ENCODE measurements around the gene MCF2L2.
A peak's percentile ranks its signal among the peaks of the same experiment; 100 is the strongest.
"Not testable (repeated sequence)": the region's sequence is repeated elsewhere in the genome, so short reads cannot be mapped to it uniquely, and the experiment has no call there.

MCF2L2 gene

DNA sequence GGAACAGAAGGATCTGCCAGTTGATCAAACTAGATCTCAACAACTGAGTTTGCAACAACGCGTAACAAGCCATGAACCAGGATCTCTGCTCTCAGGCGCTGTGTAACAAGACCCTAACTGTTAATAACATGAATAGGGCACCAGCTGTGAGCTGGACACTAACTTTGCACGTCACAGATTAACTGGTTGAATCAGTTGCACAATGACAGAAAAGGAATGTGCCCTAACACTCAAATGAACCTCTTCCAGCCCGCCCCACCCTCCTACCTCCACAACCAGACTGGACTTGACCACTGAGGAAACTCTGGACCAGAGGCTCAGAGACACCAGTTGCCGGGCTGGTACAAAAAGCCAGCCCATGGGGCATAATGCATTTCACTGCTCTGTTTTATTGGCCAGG lies 34.3 kb downstream of the MCF2L2 start:
- FAIRE-seq, result no peak

DNA sequence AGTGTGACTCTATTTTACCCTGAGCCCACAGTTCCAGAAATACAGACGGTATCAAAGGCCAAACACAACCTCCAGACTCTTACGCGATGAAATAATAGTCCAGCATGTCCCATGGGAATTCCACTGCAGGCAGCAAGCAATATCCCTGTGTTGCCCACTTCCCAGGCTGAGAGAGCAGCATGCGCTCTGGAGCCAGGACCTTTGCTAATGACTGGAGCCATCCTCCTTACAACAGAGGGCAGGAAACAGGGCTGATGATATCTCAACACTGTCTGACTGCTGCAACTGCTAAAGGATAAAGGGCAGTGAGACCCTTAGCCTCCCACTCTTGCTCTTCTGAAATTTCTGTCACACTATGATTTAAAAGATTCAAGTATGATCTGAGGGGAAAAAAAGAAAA lies 34.8 kb downstream of the MCF2L2 start:
- FAIRE-seq, result no peak

DNA sequence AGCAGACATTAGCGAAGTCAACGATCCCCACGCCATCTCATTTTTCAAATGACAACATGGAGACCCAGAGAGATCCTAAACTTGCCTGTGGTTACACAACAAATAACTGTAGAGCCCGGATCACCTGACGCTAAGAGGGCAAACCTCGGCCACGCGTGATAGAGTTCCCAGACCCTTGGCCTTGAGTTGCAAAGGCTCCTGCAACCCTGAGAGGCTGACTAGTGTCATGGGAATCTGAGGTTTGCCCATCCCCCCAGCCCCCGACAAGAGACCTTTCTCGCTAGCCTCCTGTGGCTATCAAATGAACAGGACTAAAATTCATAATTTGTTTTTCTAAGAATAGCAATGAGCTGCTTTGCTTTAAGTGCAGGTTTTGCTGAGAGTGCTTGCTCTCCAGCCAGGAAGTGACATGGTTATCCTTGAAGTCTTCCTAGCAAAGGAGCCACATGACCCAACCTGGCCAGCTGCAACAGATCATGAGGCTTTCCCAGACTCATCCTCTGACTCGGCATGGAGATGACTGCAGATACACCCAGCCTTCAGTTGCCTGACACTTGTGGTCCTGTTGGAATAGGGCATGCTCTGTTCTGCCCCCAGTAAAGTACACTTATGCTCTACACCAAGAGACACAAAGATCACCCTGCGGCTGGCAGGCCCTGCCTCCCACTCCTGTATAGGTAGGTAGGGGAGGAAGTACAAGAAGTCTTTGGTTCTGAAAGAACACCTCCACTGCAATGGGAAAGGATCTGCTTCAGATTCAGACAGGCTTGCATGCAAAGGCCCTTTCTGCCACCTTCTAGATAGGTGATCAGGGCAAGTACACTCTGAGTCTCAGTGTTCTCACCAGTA lies 36.0 kb downstream of the MCF2L2 start:
- FAIRE-seq, result peak; percentile 97

DNA sequence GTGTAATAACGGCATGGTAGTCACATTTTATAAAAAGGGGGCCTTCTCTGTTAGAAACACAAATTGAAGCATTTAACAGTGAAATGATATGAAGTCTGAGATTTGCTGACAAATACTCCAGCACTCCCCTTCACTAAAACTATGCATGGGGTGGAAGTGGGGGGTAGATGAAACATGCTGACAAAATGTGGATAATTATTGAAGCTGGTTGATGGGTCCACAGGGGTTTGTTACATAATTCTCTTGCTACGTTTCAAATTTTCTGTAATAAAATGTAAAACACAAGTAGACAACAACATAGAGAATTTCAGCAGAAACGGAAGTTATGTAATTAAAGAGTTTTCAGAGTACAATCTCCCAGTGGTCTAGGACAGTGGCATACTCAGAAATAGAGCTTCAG lies 37.0 kb downstream of the MCF2L2 start:
- no peak for FAIRE-seq

DNA sequence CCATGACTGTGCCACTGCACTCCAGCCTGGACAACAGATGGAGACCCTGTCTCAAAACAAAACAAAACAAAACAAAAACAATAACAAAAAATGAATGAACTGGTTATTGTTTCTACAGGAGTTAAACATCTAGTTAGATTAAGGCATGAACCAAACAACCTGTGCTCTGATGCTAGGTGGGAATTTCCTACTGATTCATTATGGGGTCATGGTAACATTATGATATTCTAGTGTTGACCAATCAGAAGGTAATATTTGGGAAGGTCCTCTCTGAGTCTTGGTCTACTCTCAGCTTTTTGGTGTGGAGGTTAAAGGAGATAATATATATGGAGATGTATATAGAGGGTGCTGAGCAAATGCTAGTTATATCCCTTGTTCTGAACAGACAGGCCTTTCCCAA lies 37.6 kb downstream of the MCF2L2 start:
- FAIRE-seq, result no peak

DNA sequence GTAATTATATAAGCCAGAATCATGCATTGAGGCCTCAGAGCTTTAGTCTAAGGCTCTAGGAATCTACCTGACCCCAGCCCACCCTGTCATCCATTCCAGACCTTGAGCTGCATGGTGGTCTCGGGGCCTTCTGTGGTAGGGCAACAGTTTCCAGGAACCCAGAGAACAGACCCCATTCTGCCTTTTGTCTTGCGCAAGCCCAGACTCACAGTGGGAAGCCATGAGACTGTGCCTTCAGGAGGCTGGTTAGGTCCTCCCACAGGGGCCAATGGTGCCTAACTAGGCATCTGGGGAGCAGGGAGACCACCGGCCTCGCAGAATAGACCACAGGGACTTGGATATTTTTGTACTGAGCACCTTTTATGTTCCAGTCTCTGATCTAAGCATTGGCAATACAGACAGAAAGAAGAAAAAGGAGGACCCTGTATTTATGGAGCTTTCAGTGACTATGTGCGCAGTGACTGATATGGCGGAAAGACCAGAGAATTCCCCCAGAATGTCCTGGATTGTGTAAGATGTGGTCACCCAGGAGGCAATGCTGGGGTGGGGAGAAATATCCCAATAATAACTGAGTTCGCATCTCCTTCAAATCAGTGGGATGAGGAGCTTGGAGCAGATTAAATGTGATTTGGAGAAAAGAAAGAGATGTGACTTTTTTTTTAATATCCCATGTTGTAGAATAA lies 40.1 kb downstream of the MCF2L2 start:
- no peak for FAIRE-seq

DNA sequence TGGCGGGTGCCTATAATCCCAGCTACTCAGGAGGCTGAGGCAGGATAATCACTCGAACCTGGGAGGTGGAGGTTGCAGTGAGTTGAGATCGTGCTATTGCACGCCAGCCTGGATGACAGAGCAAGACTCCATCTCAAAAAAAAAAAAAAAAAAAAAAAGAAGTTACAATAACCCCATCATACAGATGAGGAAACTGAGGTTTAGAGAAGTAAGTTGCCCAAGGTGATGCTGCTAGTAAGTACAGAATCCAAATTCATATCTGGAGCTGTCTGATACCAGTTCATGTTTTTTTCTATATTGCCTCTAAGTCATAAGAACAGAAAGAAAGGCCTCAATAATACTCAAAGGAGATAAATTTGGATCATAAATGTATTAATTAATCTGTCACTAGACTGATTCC lies 40.6 kb downstream of the MCF2L2 start:
- no peak for FAIRE-seq

DNA sequence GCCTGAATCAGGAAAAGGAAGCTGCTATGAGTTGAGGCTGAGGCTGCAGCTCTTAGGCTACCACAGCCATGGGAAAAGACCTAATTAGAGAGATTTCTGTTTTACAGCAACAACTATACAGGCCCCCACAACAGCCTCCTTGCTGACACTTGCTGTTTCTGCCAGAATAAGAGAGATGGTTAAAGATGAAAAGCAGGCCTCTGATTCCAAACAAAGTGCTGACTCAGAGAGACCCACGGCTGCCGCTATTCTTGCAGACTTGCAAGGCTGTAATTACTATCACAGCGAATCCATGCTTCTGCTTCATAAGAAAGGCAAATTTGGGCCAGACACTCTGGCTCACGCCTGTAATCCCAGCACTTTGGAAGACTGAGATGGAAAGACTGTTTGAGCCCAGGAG lies 41.8 kb downstream of the MCF2L2 start:
- no peak for FAIRE-seq

DNA sequence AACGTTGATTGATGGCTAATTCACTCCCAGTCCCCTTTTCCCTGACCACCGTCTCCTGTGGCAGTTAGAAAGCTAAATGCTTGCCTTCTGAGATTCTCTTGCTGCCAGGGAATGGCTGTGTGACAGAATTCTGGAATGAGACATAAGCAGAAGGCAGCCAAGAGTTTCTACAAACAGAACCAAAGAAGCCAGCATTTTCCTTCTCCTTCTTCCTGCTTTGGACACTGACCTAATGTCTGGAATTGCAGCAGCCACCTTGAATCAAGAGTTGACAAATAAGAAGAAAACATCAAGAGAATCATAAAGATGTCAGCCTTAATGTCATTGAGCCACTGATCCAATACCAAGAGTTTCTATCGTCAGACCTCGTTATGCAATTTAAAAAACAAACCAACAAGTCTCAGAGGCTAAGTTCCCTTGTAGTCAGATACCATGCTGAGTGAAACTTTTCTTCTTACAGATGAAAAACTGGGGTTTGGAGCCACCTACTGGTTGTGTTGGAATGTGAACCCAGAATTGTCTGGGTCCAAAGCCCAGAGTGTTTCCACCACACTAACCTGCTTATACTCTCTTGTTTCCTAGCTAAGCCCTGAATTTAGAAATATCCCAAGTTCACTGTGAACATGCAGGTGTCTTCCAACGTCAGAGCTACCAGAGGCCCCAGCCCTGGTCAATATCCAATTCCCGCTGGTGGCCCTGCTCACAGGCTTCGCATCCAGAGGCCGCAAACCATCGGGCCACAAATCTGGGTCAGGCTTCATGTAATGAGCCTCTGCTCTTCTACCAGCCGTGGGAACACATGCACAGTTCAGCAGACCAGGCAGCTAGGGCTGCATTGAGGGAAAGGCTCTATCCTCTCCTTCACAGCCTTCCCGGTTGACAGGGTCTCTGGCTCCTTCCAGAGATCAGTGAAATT lies 42.5 kb downstream of the MCF2L2 start:
- FAIRE-seq, result peak; percentile 96

DNA sequence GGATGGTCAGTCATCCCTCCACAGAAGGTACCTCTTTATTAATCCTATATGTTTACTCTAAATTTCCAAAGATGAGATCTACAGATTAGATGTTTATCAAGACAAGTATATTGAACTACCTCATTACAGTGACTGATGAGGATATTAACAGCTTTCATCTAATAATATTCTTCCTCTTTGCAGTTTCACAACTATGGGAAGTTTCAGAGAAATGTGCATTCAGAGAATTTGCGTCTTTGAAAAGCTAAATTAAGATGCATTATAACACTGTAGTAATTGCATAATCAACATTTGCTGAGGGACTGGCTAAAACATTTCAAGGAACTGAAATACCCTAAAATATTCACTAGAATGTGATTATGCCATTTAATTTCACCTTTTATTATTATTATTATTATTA lies 46.7 kb downstream of the MCF2L2 start:
- FAIRE-seq, result no peak

DNA sequence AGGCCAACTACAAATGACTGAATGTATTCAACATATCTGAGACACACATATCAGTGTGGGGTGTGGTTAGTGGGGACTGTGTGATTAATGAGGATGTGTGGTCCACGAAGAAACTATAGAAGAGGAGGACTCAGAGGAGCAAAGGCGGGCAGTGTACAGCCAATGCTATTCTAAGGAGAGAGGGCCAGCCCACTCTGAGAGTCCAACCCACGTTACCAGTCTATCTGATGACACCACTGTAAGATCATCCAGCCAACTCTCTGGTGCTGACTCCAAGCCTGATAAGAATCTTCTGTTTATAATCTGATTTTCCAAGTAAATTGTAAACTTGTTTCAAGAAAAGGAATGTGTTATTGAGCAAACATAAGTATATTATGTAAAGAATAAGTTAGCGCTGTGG lies 47.2 kb downstream of the MCF2L2 start:
- FAIRE-seq, result no peak

DNA sequence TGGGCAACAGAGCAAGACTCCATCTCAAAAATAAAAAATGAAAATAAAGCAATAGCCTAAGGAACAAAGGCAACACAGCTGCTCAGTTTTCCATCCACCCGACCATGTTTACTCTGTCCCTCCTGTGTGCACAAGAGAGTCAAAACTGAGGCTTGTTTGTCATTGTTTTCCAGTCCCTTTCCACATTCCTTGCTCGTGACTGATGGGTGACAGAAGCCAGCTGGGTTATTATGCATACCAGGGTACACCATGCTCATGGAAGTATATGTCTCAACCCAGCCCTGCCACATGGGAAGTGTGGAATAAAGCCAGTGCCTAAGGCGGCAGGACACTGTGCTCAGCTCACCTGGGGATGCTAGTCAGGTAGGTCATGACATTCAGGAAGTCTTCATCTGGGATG lies 49.5 kb downstream of the MCF2L2 start:
- no peak for FAIRE-seq

DNA sequence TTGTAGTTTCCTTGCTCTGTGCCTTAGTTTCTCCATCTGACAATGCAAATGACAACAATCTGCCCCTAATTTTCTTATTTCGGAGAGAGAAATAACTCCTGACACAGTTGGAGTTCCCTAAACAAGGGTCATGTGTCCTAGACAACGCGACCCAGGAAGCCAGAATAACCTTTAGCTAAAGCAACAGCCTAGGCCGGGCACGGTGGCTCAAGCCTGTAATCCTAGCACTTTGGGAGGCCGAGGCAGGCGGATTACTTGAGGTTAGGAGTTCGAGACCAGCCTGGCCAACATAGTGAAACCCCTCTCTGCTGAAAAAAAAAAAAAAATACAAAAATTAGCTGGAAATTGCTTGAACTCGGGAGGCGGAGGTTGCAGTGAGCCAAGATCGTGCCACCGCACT lies 49.9 kb downstream of the MCF2L2 start:
- FAIRE-seq, result no peak

DNA sequence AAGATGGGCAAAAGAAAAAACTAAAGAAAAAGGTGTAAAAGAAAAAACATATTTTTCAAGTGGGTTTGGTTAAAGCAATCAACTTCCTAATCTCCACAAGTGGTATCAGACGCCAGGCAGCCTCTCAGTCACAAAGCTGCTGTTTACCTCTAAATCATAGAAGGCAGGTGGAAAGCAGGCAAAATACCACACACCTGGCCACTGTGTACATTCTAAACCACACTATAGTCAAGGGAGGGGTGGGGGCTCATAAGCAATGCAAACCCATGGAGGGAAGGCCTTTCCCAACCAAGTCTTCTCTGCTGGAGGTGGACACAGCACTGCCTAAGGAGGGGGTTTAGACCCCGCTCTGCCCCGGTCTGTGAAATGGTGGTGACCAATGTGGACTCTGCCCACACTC lies 50.4 kb downstream of the MCF2L2 start:
- no peak for FAIRE-seq

DNA sequence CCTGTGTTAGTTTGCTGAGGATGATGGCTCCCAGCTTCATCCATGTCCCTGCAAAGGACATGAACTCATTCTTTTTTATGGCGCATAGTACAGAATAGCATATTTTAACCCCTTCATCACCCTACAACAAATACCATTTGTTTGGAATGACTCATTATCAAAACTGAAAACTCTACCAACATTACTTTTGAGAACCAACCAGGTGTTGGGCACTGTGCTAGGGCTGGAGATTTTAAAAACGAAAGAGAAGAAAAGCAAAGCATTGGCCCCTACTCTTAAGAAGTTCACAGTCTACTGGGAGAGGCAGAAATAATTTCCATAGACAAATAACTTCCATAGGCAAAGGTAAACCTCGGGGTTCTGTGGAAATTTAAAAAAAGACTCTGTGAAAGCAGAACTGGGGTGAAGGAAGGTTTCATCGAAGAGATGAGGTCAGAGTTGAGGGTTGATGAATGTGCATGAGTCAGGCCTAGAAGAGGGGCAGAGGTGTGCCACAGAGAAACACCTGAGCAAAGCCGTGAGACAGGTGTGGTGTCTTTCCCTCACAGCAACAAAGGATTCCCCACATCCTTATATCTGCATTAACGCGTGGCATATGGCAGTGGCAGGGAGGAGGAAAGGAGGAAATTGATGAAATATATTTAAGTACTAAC lies 51.0 kb downstream of the MCF2L2 start:
- FAIRE-seq, result no peak

DNA sequence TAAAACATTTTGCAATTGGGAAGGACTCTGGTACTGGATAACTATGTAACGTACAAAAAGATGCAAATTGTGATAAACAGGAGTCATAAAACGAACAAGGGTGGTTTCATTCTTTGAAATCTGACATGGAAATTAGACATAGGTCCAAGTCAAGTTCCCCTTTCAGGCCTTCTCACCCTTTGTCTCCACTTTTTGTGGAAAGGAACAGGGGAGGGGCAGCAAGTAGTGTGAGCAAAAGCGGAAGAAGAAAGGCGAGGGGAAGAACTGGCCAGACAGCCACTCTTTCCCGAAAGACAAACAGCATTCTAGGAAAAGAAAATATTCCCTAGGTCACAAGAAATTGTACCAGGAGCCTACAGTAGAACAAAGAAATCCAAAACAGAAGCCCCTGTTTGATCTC lies 52.6 kb downstream of the MCF2L2 start:
- FAIRE-seq, result no peak

DNA sequence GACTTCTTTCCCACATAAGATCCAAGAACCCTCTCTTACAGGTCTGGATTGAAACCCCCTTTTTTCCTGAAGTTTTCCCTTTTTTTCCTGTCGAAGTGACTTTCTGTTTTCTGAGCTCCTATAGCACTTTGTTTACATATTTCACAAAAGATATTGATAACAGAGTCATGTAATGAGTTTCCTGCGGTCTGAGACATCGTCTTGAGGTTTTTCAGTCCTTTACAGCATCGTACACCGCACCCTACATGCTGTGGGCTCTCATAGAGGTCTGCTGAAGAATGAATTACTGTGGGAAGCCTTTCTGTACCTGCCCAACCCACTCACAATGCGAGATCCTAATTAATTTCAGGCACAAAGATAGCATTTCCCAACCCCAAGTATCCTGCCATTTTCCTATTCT lies 53.1 kb downstream of the MCF2L2 start:
- no peak for FAIRE-seq

DNA sequence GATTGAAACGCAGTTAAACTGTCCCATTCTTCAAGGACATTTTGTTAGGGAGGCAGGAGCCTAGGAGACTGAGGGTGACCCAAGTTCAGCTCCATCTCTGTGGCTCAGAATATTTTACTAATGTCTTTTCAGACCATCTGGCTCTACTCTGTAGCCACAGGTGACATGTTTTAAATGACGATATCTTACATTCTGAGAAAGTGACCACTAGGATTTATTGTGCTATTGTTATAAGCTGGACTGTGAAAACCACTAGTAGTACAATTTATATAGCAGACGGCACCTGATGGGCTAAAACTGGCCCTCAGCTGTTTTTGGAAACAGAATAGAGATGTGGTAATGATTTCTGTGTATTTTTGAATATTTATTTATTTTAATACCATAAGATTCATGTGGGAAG lies 55.5 kb downstream of the MCF2L2 start:
- no peak for FAIRE-seq

DNA sequence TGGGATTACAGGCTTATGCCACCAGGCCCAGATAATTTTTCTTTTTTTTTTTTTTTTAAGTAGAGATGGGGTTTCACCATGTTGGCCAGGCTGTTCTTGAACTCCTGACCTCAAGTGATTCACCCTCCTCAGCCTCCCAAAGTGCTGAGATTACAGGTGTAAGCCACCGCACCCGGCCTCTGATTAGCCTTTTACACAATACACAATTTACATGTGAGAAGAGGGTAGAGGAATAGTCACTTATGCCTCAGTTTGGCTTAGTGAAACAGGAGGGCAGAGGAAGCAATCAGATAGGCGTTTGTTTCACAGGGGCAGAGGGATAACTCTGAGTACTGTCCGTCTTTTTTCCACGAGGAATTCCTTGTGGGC lies 56.8 kb downstream of the MCF2L2 start:
- FAIRE-seq, result not testable (repeated sequence)

DNA sequence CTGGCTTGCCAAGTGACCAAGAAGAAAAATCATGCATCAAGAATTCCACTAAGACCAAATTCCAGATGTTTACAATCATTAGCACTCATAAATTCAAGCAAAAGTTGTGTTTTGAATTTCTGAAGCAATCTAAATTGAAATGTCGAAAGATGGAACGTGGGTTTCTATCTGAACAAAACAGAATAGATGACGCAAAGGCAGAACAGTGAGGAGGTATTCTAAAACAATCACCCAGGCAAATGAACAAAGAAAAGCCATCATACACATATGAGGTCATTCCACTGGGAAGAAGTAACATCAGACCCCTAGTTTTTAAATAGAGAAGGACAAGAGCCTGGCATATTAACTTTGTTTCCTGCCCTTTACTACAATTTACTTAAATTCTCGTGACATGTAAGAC lies 58.0 kb downstream of the MCF2L2 start:
- no peak for FAIRE-seq

DNA sequence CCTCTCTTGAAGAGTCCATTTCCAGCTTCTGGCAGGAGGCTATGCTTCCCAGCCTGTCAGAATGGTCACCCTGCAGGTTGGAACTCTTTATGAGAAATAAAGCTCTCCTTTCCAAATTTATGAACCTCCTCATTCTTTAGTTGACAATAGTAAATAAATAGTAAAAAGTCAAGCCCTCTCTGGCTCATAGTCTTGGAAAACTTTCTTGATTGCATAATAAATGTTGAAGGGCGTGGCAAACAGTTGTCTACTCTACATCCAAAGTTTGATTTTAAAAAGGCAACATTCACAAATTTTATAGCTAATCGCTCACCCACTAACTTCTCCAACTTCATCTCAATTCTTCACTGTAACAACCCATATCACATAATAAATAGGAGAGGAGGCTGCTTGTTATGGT lies 58.8 kb downstream of the MCF2L2 start:
- FAIRE-seq, result no peak

DNA sequence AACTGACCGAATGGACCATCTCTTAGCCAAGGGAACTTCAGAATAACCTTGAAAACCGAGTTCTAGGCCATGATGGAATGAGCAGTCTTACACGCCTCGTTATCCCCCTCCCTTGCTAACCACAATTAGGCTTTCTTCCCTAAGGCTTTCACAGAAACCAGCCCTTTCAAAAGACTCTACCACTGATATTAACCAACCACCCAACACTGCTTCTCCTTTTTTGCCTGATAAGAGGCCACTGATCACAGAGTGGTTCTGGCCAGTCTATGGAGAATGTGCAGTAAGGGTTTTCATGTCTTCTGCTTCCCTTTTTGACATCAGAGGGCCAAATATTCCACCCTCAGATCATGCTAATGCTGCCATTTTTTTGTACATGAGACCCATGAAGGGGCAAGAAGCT lies 59.3 kb downstream of the MCF2L2 start:
- FAIRE-seq, result no peak

DNA sequence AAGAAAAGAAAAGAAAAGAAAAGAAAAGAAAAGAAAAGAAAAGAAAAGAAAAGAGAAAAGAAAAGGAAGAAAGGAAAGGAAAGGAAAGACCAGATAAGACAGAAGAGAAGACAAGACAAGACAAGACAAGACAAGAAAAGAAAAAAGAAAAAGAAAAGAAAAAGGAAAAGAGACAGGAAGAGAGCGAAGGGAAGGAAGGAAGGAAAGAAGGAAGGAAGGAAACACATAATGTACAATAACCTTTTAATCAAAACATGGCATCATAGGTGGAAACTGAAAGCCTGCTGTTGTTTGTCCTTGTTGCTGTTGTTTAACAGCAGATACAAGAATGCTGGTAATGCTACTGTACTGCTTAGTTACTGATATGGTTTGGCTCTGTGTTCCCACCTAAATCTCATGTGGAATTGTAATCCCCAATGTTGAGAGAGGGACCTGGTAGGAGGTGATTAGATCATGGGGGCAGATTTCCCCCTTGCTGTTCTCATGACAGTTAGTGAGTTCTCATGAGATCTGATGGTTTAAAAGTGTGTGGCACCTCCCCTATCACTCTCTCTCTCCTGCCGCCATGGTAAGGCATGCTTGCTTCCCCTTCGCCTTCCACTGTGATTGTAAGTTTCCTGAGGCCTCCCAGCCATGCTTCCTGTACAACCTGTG lies 67.3 kb downstream of the MCF2L2 start:
- no peak for FAIRE-seq

Data from islet of Langerhans (tissue), 1 donor.